Neural progenitor cell (in vitro differentiated cells): Measurements from ENCODE around the gene RBM26. TPM values are rescaled to one million over a fixed set of nuclear protein-coding genes. Genes with fewer than 3 reads are reported as not detected.

Experiments used
- DNase-seq: peaks from one replicate; pipeline ENCODE4 v3.0.0-alpha.2; 2016; ENCODE audit warnings: low spot score
- H2AFZ ChIP-seq: fragments of 200-600 bp; sonication (generic); replicated peaks from 2 replicates; pipeline ENCODE4 v1.6.1; 2016; ENCODE audit warnings: antibody characterized with exemption
- H3F3A ChIP-seq: fragments of 200-600 bp; sonication (generic); 2 replicates; pipeline ENCODE4 v1.6.1; 2016; ENCODE audit warnings: antibody characterized with exemption, low read depth
- H3K27ac ChIP-seq: fragments of 200-600 bp; sonication (generic); 2 replicates; pipeline ENCODE4 v1.5.1; 2016; ENCODE audit warnings: mild to moderate bottlenecking
- H3K27me3 ChIP-seq: fragments of 200-600 bp; sonication (generic); 2 replicates; pipeline ENCODE4 v1.6.1; 2016; ENCODE audit warnings: mild to moderate bottlenecking, moderate library complexity
- H3K36me3 ChIP-seq: fragments of 200-600 bp; sonication (generic); 2 replicates; pipeline ENCODE4 v1.5.1; 2016
- H3K4me1 ChIP-seq: fragments of 200-600 bp; sonication (generic); 2 replicates; pipeline ENCODE4 v1.6.1; 2016; ENCODE audit warnings: mixed run types
- H3K4me2 ChIP-seq: fragments of 200-600 bp; sonication (generic); 2 replicates; pipeline ENCODE4 v1.6.1; 2016
- H3K4me3 ChIP-seq: fragments of 200-600 bp; sonication (generic); 2 replicates; pipeline ENCODE4 v1.5.1; 2016
- H3K79me2 ChIP-seq: fragments of 200-600 bp; sonication (generic); 2 replicates; pipeline ENCODE4 v1.6.1; 2016; ENCODE audit warnings: low read depth
- H3K9ac ChIP-seq: fragments of 200-600 bp; sonication (generic); 2 replicates; pipeline ENCODE4 v1.6.1; 2016
- H3K9me3 ChIP-seq: fragments of 200-600 bp; sonication (generic); 2 replicates; pipeline ENCODE4 v1.5.1; 2016; ENCODE audit warnings: low read depth
- H4K20me1 ChIP-seq: fragments of 200-600 bp; sonication (generic); 2 replicates; pipeline ENCODE4 v1.6.1; 2016; ENCODE audit warnings: low read depth
- H3K27ac Mint-ChIP-seq: 3 replicates; pipeline ENCODE4 v1.8.0; 2021; ENCODE audit warnings: mixed read lengths
- H3K27me3 Mint-ChIP-seq: 2 replicates; pipeline ENCODE4 v1.8.0; 2022; ENCODE audit warnings: low read depth, mild to moderate bottlenecking, inconsistent platforms, moderate library complexity, mixed read lengths; ENCODE audit not compliant: insufficient read depth
- H3K36me3 Mint-ChIP-seq: 3 replicates; pipeline ENCODE4 v1.8.0; 2021; ENCODE audit warnings: mixed read lengths
- H3K4me1 Mint-ChIP-seq: 3 replicates; pipeline ENCODE4 v1.8.0; 2021; ENCODE audit warnings: mixed read lengths
- H3K4me3 Mint-ChIP-seq: 3 replicates; pipeline ENCODE4 v1.8.0; 2021; ENCODE audit warnings: mild to moderate bottlenecking, moderate library complexity, mixed read lengths
- H3K9me3 Mint-ChIP-seq: 3 replicates; pipeline ENCODE4 v1.8.0; 2020; ENCODE audit warnings: mixed read lengths
- EZH2 ChIP-seq: fragments of 200-600 bp; sonication (generic); IDR thresholded peaks from 2 replicates; pipeline ENCODE4 v1.6.1; 2017; ENCODE audit warnings: antibody characterized with exemption, mild to moderate bottlenecking, moderate library complexity
- EZH2phosphoT487 ChIP-seq: fragments of 200-600 bp; sonication (generic); IDR thresholded peaks from 2 replicates; pipeline ENCODE4 v1.6.1; 2017; ENCODE audit warnings: antibody characterized with exemption
- total RNA-seq: library from RNA; depleted of rRNA; stranded (reverse); fragments of >200 nt; gene quantifications from 2 replicates; pipeline ENCODE4 v1.2.3, GENCODE V29; 2015; ENCODE audit warnings: low replicate concordance
- TF ChIP-seq, protein P1 (sequence below): fragments of 200-600 bp; sonication (generic); IDR thresholded peaks from 2 replicates; pipeline ENCODE4 v1.5.1; 2017; ENCODE audit warnings: antibody characterized with exemption, mild to moderate bottlenecking

The RBM26 gene
- total RNA-seq, 1 donor from 2014 or later, result 136 TPM

DNA sequence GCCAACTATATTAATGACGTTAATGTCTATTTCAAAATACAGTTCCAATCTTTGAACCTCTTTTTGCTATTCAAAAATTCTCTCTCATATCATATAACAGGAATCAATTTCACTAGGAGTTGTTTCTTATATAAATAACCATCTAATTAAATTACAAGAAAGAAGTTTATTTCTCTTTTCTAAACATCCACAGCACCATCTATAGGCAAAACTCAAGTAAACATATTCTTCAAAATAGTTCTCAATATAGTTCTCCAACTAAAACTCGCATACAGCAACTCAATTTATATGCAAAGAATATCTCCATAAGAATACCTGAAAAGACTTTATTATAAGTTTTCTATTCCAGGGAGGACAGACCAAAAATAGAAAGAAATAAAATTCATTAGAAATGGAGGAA, 65.6 kb downstream of the RBM26 start:
- Mint-ChIP-seq H3K27me3 (no peaks in the 10 kb centered on the region), H3K36me3 (peaks cover 45% of the 10 kb centered on the region), H3K4me3 (no peak overlapping the region), H3K9me3 (no peaks in the 10 kb centered on the region), H3K4me1 (no peaks in the 10 kb centered on the region), H3K27ac (no peak overlapping the region)
- H3F3A ChIP-seq, result no peaks in the 10 kb centered on the region
- H4K20me1 ChIP-seq, result peaks cover 3% of the 10 kb centered on the region
- DNase-seq, result no peak
- H3K4me1 ChIP-seq, result no peaks in the 10 kb centered on the region
- no peaks in the 10 kb centered on the region for H3K79me2 ChIP-seq
- TF ChIP-seq EZH2phosphoT487, result no peak
- TF ChIP-seq, protein P1, sequence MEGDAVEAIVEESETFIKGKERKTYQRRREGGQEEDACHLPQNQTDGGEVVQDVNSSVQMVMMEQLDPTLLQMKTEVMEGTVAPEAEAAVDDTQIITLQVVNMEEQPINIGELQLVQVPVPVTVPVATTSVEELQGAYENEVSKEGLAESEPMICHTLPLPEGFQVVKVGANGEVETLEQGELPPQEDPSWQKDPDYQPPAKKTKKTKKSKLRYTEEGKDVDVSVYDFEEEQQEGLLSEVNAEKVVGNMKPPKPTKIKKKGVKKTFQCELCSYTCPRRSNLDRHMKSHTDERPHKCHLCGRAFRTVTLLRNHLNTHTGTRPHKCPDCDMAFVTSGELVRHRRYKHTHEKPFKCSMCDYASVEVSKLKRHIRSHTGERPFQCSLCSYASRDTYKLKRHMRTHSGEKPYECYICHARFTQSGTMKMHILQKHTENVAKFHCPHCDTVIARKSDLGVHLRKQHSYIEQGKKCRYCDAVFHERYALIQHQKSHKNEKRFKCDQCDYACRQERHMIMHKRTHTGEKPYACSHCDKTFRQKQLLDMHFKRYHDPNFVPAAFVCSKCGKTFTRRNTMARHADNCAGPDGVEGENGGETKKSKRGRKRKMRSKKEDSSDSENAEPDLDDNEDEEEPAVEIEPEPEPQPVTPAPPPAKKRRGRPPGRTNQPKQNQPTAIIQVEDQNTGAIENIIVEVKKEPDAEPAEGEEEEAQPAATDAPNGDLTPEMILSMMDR, result peak; percentile 32
- TF ChIP-seq EZH2, result no peak
- no peak overlapping the region for H2AFZ ChIP-seq
- no peaks in the 10 kb centered on the region for H3K9me3 ChIP-seq
- no peak overlapping the region for H3K4me3 ChIP-seq
- H3K27ac ChIP-seq, result no peak overlapping the region
- peaks cover 51% of the 10 kb centered on the region for H3K36me3 ChIP-seq
- H3K4me2 ChIP-seq, result no peak overlapping the region
- H3K9ac ChIP-seq, result no peak overlapping the region
- H3K27me3 ChIP-seq, result no peaks in the 10 kb centered on the region

DNA sequence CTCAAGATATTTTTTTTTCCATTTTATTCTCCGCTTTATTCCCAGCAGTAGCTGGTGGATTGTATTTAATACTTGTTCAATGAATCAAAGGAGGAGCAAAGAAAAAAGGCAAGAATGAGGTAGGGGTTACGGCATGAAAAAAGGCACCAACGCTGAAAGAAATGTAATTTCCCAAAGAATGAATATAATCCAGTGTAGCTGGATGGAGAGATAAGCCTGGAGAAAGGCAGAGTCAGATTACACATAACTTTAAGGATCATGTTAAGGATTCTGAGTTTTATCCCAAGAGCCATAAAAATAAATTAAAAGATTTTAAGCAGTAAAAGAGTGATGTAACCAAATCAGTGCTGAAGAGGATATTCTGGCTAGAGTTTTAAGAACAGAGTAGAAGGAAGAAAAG, 67.7 kb downstream of the RBM26 start:
- no peaks in the 10 kb centered on the region for H3K27me3 ChIP-seq
- H3K27me3 Mint-ChIP-seq, result no peaks in the 10 kb centered on the region
- no peaks in the 10 kb centered on the region for H3K4me1 ChIP-seq
- H3K9me3 Mint-ChIP-seq, result no peaks in the 10 kb centered on the region
- TF ChIP-seq EZH2, result no peak
- no peak for TF ChIP-seq EZH2phosphoT487
- TF ChIP-seq, protein P1, result no peak
- H3K36me3 Mint-ChIP-seq, result peaks cover 53% of the 10 kb centered on the region
- no peak for DNase-seq
- H3K4me2 ChIP-seq, result no peak overlapping the region
- H3K36me3 ChIP-seq, result peaks cover 47% of the 10 kb centered on the region
- H3K79me2 ChIP-seq, result no peaks in the 10 kb centered on the region
- H3K27ac Mint-ChIP-seq, result no peak overlapping the region
- H3K4me3 ChIP-seq, result no peak overlapping the region
- H3K9ac ChIP-seq, result no peak overlapping the region
- H3K4me3 Mint-ChIP-seq, result no peak overlapping the region
- H3F3A ChIP-seq, result no peaks in the 10 kb centered on the region
- H3K9me3 ChIP-seq, result no peaks in the 10 kb centered on the region
- H3K4me1 Mint-ChIP-seq, result no peaks in the 10 kb centered on the region
- H2AFZ ChIP-seq, result no peak overlapping the region
- peak overlapping the region; percentile 40 for H3K27ac ChIP-seq
- peaks cover 3% of the 10 kb centered on the region for H4K20me1 ChIP-seq

DNA sequence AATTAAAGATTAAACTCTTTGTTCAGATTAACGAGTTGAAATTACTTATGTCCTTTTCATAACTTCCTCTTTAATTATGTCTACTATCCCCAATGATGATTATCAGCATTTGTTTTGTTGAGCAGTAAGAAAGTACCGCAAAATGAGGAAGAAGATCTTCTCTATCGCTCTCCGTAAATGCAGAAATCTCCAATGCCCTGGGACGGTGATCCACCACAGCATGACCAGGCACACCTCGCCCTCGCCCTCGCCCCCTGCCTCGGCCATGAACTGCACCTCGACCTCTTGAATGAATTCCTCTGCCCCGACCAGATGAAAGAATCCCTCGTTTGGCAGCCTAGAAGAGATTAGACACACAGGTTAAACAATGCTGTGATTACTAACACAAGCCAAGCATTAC, 69.1 kb downstream of the RBM26 start:
- H3K4me2 ChIP-seq, result no peak overlapping the region
- H3K4me1 ChIP-seq, result no peaks in the 10 kb centered on the region
- H3F3A ChIP-seq, result no peaks in the 10 kb centered on the region
- no peaks in the 10 kb centered on the region for H3K9me3 Mint-ChIP-seq
- no peaks in the 10 kb centered on the region for H3K27me3 ChIP-seq
- no peaks in the 10 kb centered on the region for H3K4me1 Mint-ChIP-seq
- no peaks in the 10 kb centered on the region for H3K9me3 ChIP-seq
- TF ChIP-seq EZH2 (no peak), EZH2phosphoT487 (no peak)
- TF ChIP-seq, protein P1, result no peak
- no peak for DNase-seq
- H3K27ac ChIP-seq, result no peak overlapping the region
- H3K36me3 ChIP-seq, result peaks cover 44% of the 10 kb centered on the region
- H2AFZ ChIP-seq, result no peak overlapping the region
- peaks cover 62% of the 10 kb centered on the region for H3K36me3 Mint-ChIP-seq
- H3K9ac ChIP-seq, result no peak overlapping the region
- no peaks in the 10 kb centered on the region for H3K79me2 ChIP-seq
- no peak overlapping the region for H3K4me3 ChIP-seq
- peaks cover 3% of the 10 kb centered on the region for H4K20me1 ChIP-seq
- no peak overlapping the region for H3K27ac Mint-ChIP-seq
- no peak overlapping the region for H3K4me3 Mint-ChIP-seq
- no peaks in the 10 kb centered on the region for H3K27me3 Mint-ChIP-seq
